Measurements from ENCODE around the gene WNK2. TPM values are rescaled to one million over a fixed set of nuclear protein-coding genes. Genes with fewer than 3 reads are reported as not detected.

Gene WNK2
- total RNA-seq, 1 donor from 2014 or later, result 1.9 TPM

GRCh38 chr9:93198117-93198837 is 14.3 kb downstream of the WNK2 start:
- Mint-ChIP-seq H3K4me3 (ENCODE audit: unreplicated experiment) (no peak overlapping the region), H3K27ac (ENCODE audit: unreplicated experiment) (no peak overlapping the region), H3K27me3 (ENCODE audit: low read depth, unreplicated experiment) (peaks cover 20% of the 10 kb centered on the region), H3K9me3 (ENCODE audit: unreplicated experiment) (no peaks in the 10 kb centered on the region), H3K4me1 (ENCODE audit: low read depth, unreplicated experiment) (no peaks in the 10 kb centered on the region), H3K36me3 (ENCODE audit: low read depth, unreplicated experiment) (peaks cover 3% of the 10 kb centered on the region)
- no peaks in the 10 kb centered on the region for H3K79me2 ChIP-seq (ENCODE audit: insufficient read depth, low read length)
- no peak overlapping the region for H3K27ac ChIP-seq (ENCODE audit: low read depth, low read length)
- FAIRE-seq (no peak), DNase-seq (ENCODE audit: low read depth) (no peak)
- TF ChIP-seq EZH2 (IDR thresholded peaks at IDR 0.05; ENCODE audit: insufficient read depth, low read length), result no peak
- TF ChIP-seq CTCF (IDR thresholded peaks at IDR 0.05; ENCODE audit: insufficient read depth, low read depth, low read length), result no peak
- H3K9ac ChIP-seq (ENCODE audit: low read length), result no peak overlapping the region
- H3K9me3 ChIP-seq (ENCODE audit: insufficient read depth, low read depth, low read length), result no peaks in the 10 kb centered on the region
- H3K4me3 ChIP-seq (ENCODE audit: insufficient read depth, low read depth, low read length), result no peak overlapping the region
- H3K27me3 ChIP-seq (ENCODE audit: insufficient read depth, low read length), result peaks cover 3% of the 10 kb centered on the region
- H3K4me2 ChIP-seq (ENCODE audit: low read length), result no peak overlapping the region
- no peak overlapping the region for H2AFZ ChIP-seq (ENCODE audit: low read depth, low read length)
- no peaks in the 10 kb centered on the region for H3K4me1 ChIP-seq (ENCODE audit: insufficient read depth, low read length)
- no peaks in the 10 kb centered on the region for H4K20me1 ChIP-seq (ENCODE audit: insufficient read depth, low read length)
- H3K36me3 ChIP-seq (ENCODE audit: insufficient read depth, low read length), result no peaks in the 10 kb centered on the region

DNA sequence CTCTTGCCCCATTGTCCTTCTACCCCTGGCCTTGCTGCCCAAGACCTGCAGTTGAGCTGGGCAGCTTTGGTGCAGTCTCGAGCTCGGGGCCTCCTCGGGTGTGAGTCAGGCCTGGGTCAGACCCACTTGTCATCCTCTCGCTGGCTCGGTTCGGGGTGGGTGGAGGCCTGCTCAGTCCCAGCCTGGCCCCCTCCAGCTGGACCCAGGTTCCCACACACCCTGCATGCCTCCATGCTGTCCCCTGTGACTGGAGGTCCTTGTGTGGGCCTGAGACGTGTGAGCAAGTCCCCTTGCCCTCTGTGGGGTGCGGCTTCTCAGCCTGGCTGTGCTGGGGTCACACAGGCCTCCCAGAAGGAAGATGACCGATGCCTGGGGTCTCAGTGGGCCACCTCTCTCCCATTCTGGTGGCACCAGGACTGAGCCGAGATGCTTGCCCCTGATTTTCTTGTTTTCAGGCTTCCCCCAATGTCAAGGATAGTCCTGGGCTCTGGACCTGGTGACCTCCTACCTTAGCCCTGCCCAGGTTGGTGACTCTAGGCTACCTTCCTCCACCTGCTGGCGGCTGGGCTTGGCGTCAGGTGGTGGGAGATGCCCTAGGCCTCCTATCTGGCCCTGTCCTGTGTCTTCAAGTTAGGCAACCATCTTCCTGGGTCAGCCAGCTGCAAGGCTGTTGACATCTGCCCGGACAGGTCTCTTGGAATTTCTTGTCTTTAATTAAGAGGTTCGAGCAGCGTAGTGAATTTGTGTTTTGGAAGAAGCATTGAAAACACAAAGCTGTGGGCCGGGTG is 15.1 kb downstream of the WNK2 start:
- Histone ChIP-seq H3K4me3 (ENCODE audit: insufficient read depth, low read depth, low read length) (no peak overlapping the region), H3K27ac (ENCODE audit: low read depth, low read length) (no peak overlapping the region), H3K4me1 (ENCODE audit: insufficient read depth, low read length) (no peaks in the 10 kb centered on the region), H3K9ac (ENCODE audit: low read length) (no peak overlapping the region), H3K9me3 (ENCODE audit: insufficient read depth, low read depth, low read length) (no peaks in the 10 kb centered on the region), H2AFZ (ENCODE audit: low read depth, low read length) (no peak overlapping the region), H3K36me3 (ENCODE audit: insufficient read depth, low read length) (no peaks in the 10 kb centered on the region), H4K20me1 (ENCODE audit: insufficient read depth, low read length) (no peaks in the 10 kb centered on the region), H3K4me2 (ENCODE audit: low read length) (no peak overlapping the region), H3K27me3 (ENCODE audit: insufficient read depth, low read length) (peaks cover 3% of the 10 kb centered on the region), H3K79me2 (ENCODE audit: insufficient read depth, low read length) (no peaks in the 10 kb centered on the region)
- Mint-ChIP-seq H3K4me1 (ENCODE audit: low read depth, unreplicated experiment) (no peaks in the 10 kb centered on the region), H3K27ac (ENCODE audit: unreplicated experiment) (no peak overlapping the region), H3K27me3 (ENCODE audit: low read depth, unreplicated experiment) (peaks cover 25% of the 10 kb centered on the region), H3K4me3 (ENCODE audit: unreplicated experiment) (no peak overlapping the region), H3K9me3 (ENCODE audit: unreplicated experiment) (no peaks in the 10 kb centered on the region), H3K36me3 (ENCODE audit: low read depth, unreplicated experiment) (peaks cover 3% of the 10 kb centered on the region)
- FAIRE-seq (no peak), DNase-seq (ENCODE audit: low read depth) (no peak)
- TF ChIP-seq CTCF (IDR thresholded peaks at IDR 0.05; ENCODE audit: insufficient read depth, low read depth, low read length) (no peak), EZH2 (IDR thresholded peaks at IDR 0.05; ENCODE audit: insufficient read depth, low read length) (no peak)

DNA sequence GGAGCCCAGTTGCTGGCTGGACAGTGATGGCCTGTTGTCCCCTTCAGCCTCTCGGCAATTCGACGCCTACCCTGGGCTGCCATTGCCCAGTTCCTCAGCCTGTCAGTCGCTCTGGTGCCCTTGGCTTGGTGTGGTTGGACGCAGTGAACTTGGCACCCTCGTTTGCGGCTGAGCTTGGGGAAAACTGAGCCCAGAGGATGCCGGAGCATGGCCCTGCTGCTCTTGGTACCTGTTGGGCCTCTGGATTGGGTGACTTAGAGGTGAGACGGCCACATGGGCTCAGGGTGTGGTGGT is 16.5 kb downstream of the WNK2 start:
- Histone ChIP-seq H3K9me3 (ENCODE audit: insufficient read depth, low read depth, low read length) (no peaks in the 10 kb centered on the region), H3K27ac (ENCODE audit: low read depth, low read length) (no peak overlapping the region), H3K27me3 (ENCODE audit: insufficient read depth, low read length) (no peaks in the 10 kb centered on the region), H3K9ac (ENCODE audit: low read length) (no peak overlapping the region), H3K79me2 (ENCODE audit: insufficient read depth, low read length) (no peaks in the 10 kb centered on the region), H3K4me1 (ENCODE audit: insufficient read depth, low read length) (no peaks in the 10 kb centered on the region), H3K4me2 (ENCODE audit: low read length) (no peak overlapping the region), H3K36me3 (ENCODE audit: insufficient read depth, low read length) (no peaks in the 10 kb centered on the region), H3K4me3 (ENCODE audit: insufficient read depth, low read depth, low read length) (no peak overlapping the region), H2AFZ (ENCODE audit: low read depth, low read length) (no peak overlapping the region), H4K20me1 (ENCODE audit: insufficient read depth, low read length) (no peaks in the 10 kb centered on the region)
- FAIRE-seq (no peak), DNase-seq (ENCODE audit: low read depth) (no peak)
- Mint-ChIP-seq H3K4me1 (ENCODE audit: low read depth, unreplicated experiment) (no peaks in the 10 kb centered on the region), H3K4me3 (ENCODE audit: unreplicated experiment) (no peak overlapping the region), H3K9me3 (ENCODE audit: unreplicated experiment) (no peaks in the 10 kb centered on the region), H3K27ac (ENCODE audit: unreplicated experiment) (no peak overlapping the region), H3K27me3 (ENCODE audit: low read depth, unreplicated experiment) (peaks cover 28% of the 10 kb centered on the region), H3K36me3 (ENCODE audit: low read depth, unreplicated experiment) (peaks cover 3% of the 10 kb centered on the region)
- no peak for TF ChIP-seq CTCF (IDR thresholded peaks at IDR 0.05; ENCODE audit: insufficient read depth, low read depth, low read length)
- no peak for TF ChIP-seq EZH2 (IDR thresholded peaks at IDR 0.05; ENCODE audit: insufficient read depth, low read length)
